Keratinocyte (primary cell): ENCODE data around the gene CREBL2. TPM values are rescaled to one million over a fixed set of nuclear protein-coding genes. Genes with fewer than 3 reads are reported as not detected.

ENCODE experiments used
- DNase-seq: peaks from one replicate; pipeline ENCODE4 v3.0.0-alpha.2; 2011; ENCODE audit warnings: low read depth, missing footprints, low spot score
- FAIRE-seq: peaks from 2 replicates; lab custom pipeline; 2011; peaks lifted over from hg19 to GRCh38; lab: Jason Lieb, UNC
- H2AFZ ChIP-seq: 2 replicates; pipeline ENCODE4 v1.6.0; 2012; ENCODE audit warnings: low read length, control low read depth, inconsistent platforms; ENCODE audit not compliant: control insufficient read depth
- H3K27ac ChIP-seq: 2 replicates; pipeline ENCODE4 v1.5.1; 2011; ENCODE audit warnings: low read length; ENCODE audit not compliant: control insufficient read depth, insufficient read depth
- H3K27me3 ChIP-seq: 3 replicates; pipeline ENCODE4 v1.6.0; 2011; ENCODE audit warnings: low read length; ENCODE audit not compliant: control insufficient read depth, insufficient read depth; ENCODE audit errors: extremely low read depth
- H3K36me3 ChIP-seq, 2 experiments: 2 replicates in 1 of 2; 3 replicates in 1 of 2; pipeline ENCODE4 v1.5.1; 2011; ENCODE audit warnings: low read length in 2 of 2, mild to moderate bottlenecking in 1 of 2; ENCODE audit not compliant: control insufficient read depth in 2 of 2, insufficient read depth in 2 of 2; ENCODE audit errors: extremely low read depth in 1 of 2
- H3K4me1 ChIP-seq: 3 replicates; pipeline ENCODE4 v1.5.1; 2011; ENCODE audit warnings: low read length; ENCODE audit not compliant: control insufficient read depth, insufficient read depth; ENCODE audit errors: extremely low read depth
- H3K4me2 ChIP-seq: 3 replicates; pipeline ENCODE4 v1.6.0; 2011; ENCODE audit warnings: low read depth, low read length; ENCODE audit not compliant: control insufficient read depth, insufficient read depth; ENCODE audit errors: extremely low read depth
- H3K4me3 ChIP-seq, 3 experiments: fragments of 200-600 bp in 1 of 3; sonication (generic) in 1 of 3; 2 replicates in 2 of 3; 3 replicates in 1 of 3; pipeline ENCODE4 v1.5.1; 2011 to 2016; ENCODE audit warnings: low read length in 3 of 3, mild to moderate bottlenecking in 3 of 3, control low read depth in 2 of 3, inconsistent platforms in 1 of 3, low read depth in 1 of 3, mixed read lengths in 1 of 3, mixed run types in 1 of 3, moderate library complexity in 1 of 3; ENCODE audit not compliant: control insufficient read depth in 2 of 3, insufficient read depth in 2 of 3; ENCODE audit errors: extremely low read depth in 1 of 3
- H3K79me2 ChIP-seq: 2 replicates; pipeline ENCODE4 v1.6.0; 2012; ENCODE audit warnings: low read length; ENCODE audit not compliant: control insufficient read depth, insufficient read depth
- H3K9ac ChIP-seq: 3 replicates; pipeline ENCODE4 v1.6.0; 2011; ENCODE audit warnings: low read length; ENCODE audit not compliant: control insufficient read depth, insufficient read depth; ENCODE audit errors: extremely low read depth
- H3K9me1 ChIP-seq: 3 replicates; pipeline ENCODE4 v1.6.0; 2011; ENCODE audit warnings: low read length; ENCODE audit not compliant: control insufficient read depth, insufficient read depth; ENCODE audit errors: extremely low read depth
- H3K9me3 ChIP-seq: 2 replicates; pipeline ENCODE4 v1.5.1; 2012; ENCODE audit warnings: low read depth, low read length; ENCODE audit not compliant: control insufficient read depth
- H4K20me1 ChIP-seq: 3 replicates; pipeline ENCODE4 v1.6.0; 2011; ENCODE audit warnings: low read length; ENCODE audit not compliant: control insufficient read depth, insufficient read depth; ENCODE audit errors: extremely low read depth
- CTCF ChIP-seq, 3 experiments: IDR thresholded peaks in 1 of 3; conservative IDR thresholded peaks in 1 of 3; optimal IDR thresholded peaks in 1 of 3; 2 replicates in 2 of 3; 3 replicates in 1 of 3; pipeline versions ENCODE3 to v1.5.1; 2011; ENCODE audit warnings: low read length in 3 of 3, mild to moderate bottlenecking in 3 of 3, moderate library complexity in 2 of 3, control low read depth in 1 of 3, inconsistent platforms in 1 of 3; ENCODE audit not compliant: insufficient read depth in 2 of 3; ENCODE audit errors: extremely low read depth in 1 of 3
- EZH2 ChIP-seq: IDR thresholded peaks from one replicate; pipeline ENCODE4 v1.6.1; 2012; ENCODE audit warnings: inconsistent platforms, mild to moderate bottlenecking, low read length, moderate library complexity
- dilution Hi-C: fragments of 300-500 bp; cut with MboI; formaldehyde crosslinking; loops from one replicate; pipeline ENCODE4 v1.7.0; 2020; ENCODE audit warnings: low sequenced_read_pairs; ENCODE audit not compliant: extremely low pct_ligation_motif_present
- polyA plus RNA-seq, 5 experiments: library from polyadenylated mRNA; depleted of rRNA in 3 of 5; stranded (reverse) in 3 of 5; stranded (forward) in 1 of 5; unstranded in 1 of 5; fragments of >200 nt; gene quantifications; 1 replicate in 1 of 5; 2 replicates in 3 of 5; 3 replicates in 1 of 5; pipeline versions ENCODE4 v1.2.1 to v1.2.3, GENCODE V29; 2011 to 2012; ENCODE audit warnings: missing spikeins in 2 of 5, low read depth in 1 of 5, low replicate concordance in 1 of 5

CREBL2 gene
- polyA plus RNA-seq, 1 donor (not counting 4 experiments of a cell fraction or from before 2014, with no cell fraction given), result 15.8 TPM

GRCh38 chr12:12668005-12668404 is 56.3 kb downstream of the CREBL2 start:
- dilution Hi-C loops, result no loop called here

GRCh38 chr12:12669020-12669419 is 57.3 kb downstream of the CREBL2 start:
- FAIRE-seq (no peak), DNase-seq (no peak)
- no peaks in the 10 kb centered on the region for H4K20me1 ChIP-seq
- dilution Hi-C loops, result no loop called here
- no peaks in the 10 kb centered on the region for H3K9me1 ChIP-seq
- H3K27me3 ChIP-seq, result no peaks in the 10 kb centered on the region
- no peak overlapping the region for H2AFZ ChIP-seq
- H3K4me1 ChIP-seq, result no peaks in the 10 kb centered on the region
- no peak overlapping the region for H3K27ac ChIP-seq
- H3K9ac ChIP-seq, result no peak overlapping the region
- TF ChIP-seq CTCF (optimal IDR thresholded peaks at IDR 0.05 in 1 of 3, IDR thresholded peaks at IDR 0.05 in 1 of 3, conservative IDR thresholded peaks at IDR 0.05 in 1 of 3; ENCODE audit: extremely low read depth in 1 of 3, insufficient read depth in 2 of 3, low read length in 3 of 3) (no peak), EZH2 (no peak)
- H3K36me3 ChIP-seq, result no peaks in the 10 kb centered on the region
- no peak overlapping the region for H3K4me2 ChIP-seq
- no peak overlapping the region for H3K4me3 ChIP-seq
- H3K9me3 ChIP-seq, result no peaks in the 10 kb centered on the region
- no peaks in the 10 kb centered on the region for H3K79me2 ChIP-seq

More at GRCh38 chr12:12668005-12668404, 56.3 kb downstream of the CREBL2 start:
- DNase-seq, result no peak
- Histone ChIP-seq H4K20me1 (no peaks in the 10 kb centered on the region), H3K9me3 (no peaks in the 10 kb centered on the region), H3K27me3 (no peaks in the 10 kb centered on the region), H3K4me1 (no peaks in the 10 kb centered on the region), H3K4me3 (no peak overlapping the region), H3K79me2 (no peaks in the 10 kb centered on the region), H3K9me1 (no peaks in the 10 kb centered on the region), H3K4me2 (no peak overlapping the region), H3K36me3 (no peaks in the 10 kb centered on the region), H3K9ac (no peak overlapping the region), H2AFZ (no peak overlapping the region), H3K27ac (no peak overlapping the region)
- FAIRE-seq, result no peak
- TF ChIP-seq CTCF (optimal IDR thresholded peaks at IDR 0.05 in 1 of 3, IDR thresholded peaks at IDR 0.05 in 1 of 3, conservative IDR thresholded peaks at IDR 0.05 in 1 of 3; ENCODE audit: extremely low read depth in 1 of 3, insufficient read depth in 2 of 3, low read length in 3 of 3), result no peak
- TF ChIP-seq EZH2, result no peak
